ENCODE data around the gene C19orf85.
"Not testable (repeated sequence)": the region's sequence is repeated elsewhere in the genome, so short reads cannot be mapped to it uniquely, and the experiment has no call there.

- not testable (repeated sequence) for TF ChIP-seq CTCF (IDR thresholded peaks at IDR 0.05); POLR2A (IDR thresholded peaks at IDR 0.05); POLR2AphosphoS5 (IDR thresholded peaks at IDR 0.05; ENCODE audit: insufficient read depth in 1 of 2, low read depth in 1 of 2)
These were observed 16.4 kb downstream of the C19orf85 start for GRCh38 chr19:55448175-55448490.
